Activated effector memory CD4-positive, alpha-beta T cell treated with anti-CD3 and anti-CD28 coated beads, Interleukin-2, amount 50 U/mL, for 16 hours (primary cell): ENCODE data around the gene GLYR1.

Source experiments
- DNase-seq: peaks from one replicate; pipeline ENCODE4 v3.0.0-alpha.2; 2020

Gene GLYR1

GRCh38 chr16:4846503-4846900 is 586 bp downstream of the GLYR1 start:
- peak; percentile 74 for DNase-seq

GRCh38 chr16:4840984-4841383 is 6.1 kb downstream of the GLYR1 start:
- no peak for DNase-seq

- no peak for DNase-seq
Observed at GRCh38 chr16:4839942-4840341, 7.1 kb downstream of the GLYR1 start.

GRCh38 chr16:4837733-4838501 is 9.2 kb downstream of the GLYR1 start:
- no peak for DNase-seq

- no peak for DNase-seq
Observed at GRCh38 chr16:4836727-4837126, 10.4 kb downstream of the GLYR1 start.

- DNase-seq = no peak
Observed at GRCh38 chr16:4833584-4833983, 13.5 kb downstream of the GLYR1 start.

- no peak for DNase-seq
Observed at GRCh38 chr16:4832698-4833343, 14.3 kb downstream of the GLYR1 start.

GRCh38 chr16:4831616-4832015 is 15.5 kb downstream of the GLYR1 start:
- DNase-seq = no peak

GRCh38 chr16:4830408-4830807 is 16.7 kb downstream of the GLYR1 start:
- no peak for DNase-seq

GRCh38 chr16:4828567-4829321 is 18.3 kb downstream of the GLYR1 start:
- DNase-seq = no peak

GRCh38 chr16:4826980-4827379 is 20.1 kb downstream of the GLYR1 start:
- DNase-seq = no peak

- no peak for DNase-seq
Observed at GRCh38 chr16:4826526-4826925, 20.6 kb downstream of the GLYR1 start.

GRCh38 chr16:4825196-4825595 is 21.9 kb downstream of the GLYR1 start:
- DNase-seq = no peak

- no peak for DNase-seq
Observed at GRCh38 chr16:4820652-4821051, 26.4 kb downstream of the GLYR1 start.

- DNase-seq = no peak
Observed at GRCh38 chr16:4814542-4815173, 32.4 kb downstream of the GLYR1 start.

- DNase-seq = no peak
Observed at GRCh38 chr16:4814046-4814445, 33.0 kb downstream of the GLYR1 start.

- no peak for DNase-seq
Observed at GRCh38 chr16:4813251-4814003, 33.7 kb downstream of the GLYR1 start.

GRCh38 chr16:4811773-4812172 is 35.3 kb downstream of the GLYR1 start:
- DNase-seq = no peak

GRCh38 chr16:4811242-4811641 is 35.8 kb downstream of the GLYR1 start:
- DNase-seq = no peak

GRCh38 chr16:4806280-4806679 is 40.8 kb downstream of the GLYR1 start:
- no peak for DNase-seq

- no peak for DNase-seq
Observed at GRCh38 chr16:4805231-4805630, 41.9 kb downstream of the GLYR1 start.

GRCh38 chr16:4803898-4804762 is 43.0 kb downstream of the GLYR1 start:
- no peak for DNase-seq
